ENCODE data around the gene IFITM5. TPM values are rescaled to one million over a fixed set of nuclear protein-coding genes. Genes with fewer than 3 reads are reported as not detected.
"Not testable (repeated sequence)": the region's sequence is repeated elsewhere in the genome, so short reads cannot be mapped to it uniquely, and the experiment has no call there.

The IFITM5 gene
- total RNA-seq, 3 donors from 2014 or later: not detected

- H3K9me3 ChIP-seq: no peaks in the 10 kb centered on the region
- no peak for DNase-seq (ENCODE audit: low spot score in 2 of 2)
- peaks cover 0 to 13% of the 10 kb centered on the region in 2 donors for H3K4me1 ChIP-seq
- H3K4me3 ChIP-seq: no peak overlapping the region
- no peak overlapping the region for H3K27ac ChIP-seq
- no peaks in the 10 kb centered on the region for H3K27me3 ChIP-seq
- no peaks in the 10 kb centered on the region for H3K36me3 ChIP-seq
- TF ChIP-seq POLR2A (IDR thresholded peaks at IDR 0.05) (no peak), CTCF (IDR thresholded peaks at IDR 0.05) (no peak), POLR2AphosphoS5 (IDR thresholded peaks at IDR 0.05) (no peak)
- intact Hi-C loops (cut with DNase I; ENCODE audit: low total_unique reads): no loop called here
Measured at GRCh38 chr11:330694-331357, 31.5 kb upstream of the IFITM5 start.

- H3K27ac ChIP-seq: no peak overlapping the region
- peaks cover 0 to 13% of the 10 kb centered on the region in 2 donors for H3K4me1 ChIP-seq
- DNase-seq (ENCODE audit: low spot score in 2 of 2): no peak
- H3K36me3 ChIP-seq: no peaks in the 10 kb centered on the region
- intact Hi-C loops (cut with DNase I; ENCODE audit: low total_unique reads): no loop called here
- TF ChIP-seq POLR2AphosphoS5 (IDR thresholded peaks at IDR 0.05) (no peak), POLR2A (IDR thresholded peaks at IDR 0.05) (no peak), CTCF (IDR thresholded peaks at IDR 0.05) (no peak)
- H3K9me3 ChIP-seq: no peaks in the 10 kb centered on the region
- no peak overlapping the region for H3K4me3 ChIP-seq
- no peaks in the 10 kb centered on the region for H3K27me3 ChIP-seq
Measured at GRCh38 chr11:330307-330693, 31.0 kb upstream of the IFITM5 start.

- peaks cover 0 to 13% of the 10 kb centered on the region in 2 donors for H3K4me1 ChIP-seq
- no peak for DNase-seq (ENCODE audit: low spot score in 2 of 2)
- H3K4me3 ChIP-seq: no peak overlapping the region
- no peaks in the 10 kb centered on the region for H3K36me3 ChIP-seq
- no peak overlapping the region for H3K27ac ChIP-seq
- H3K27me3 ChIP-seq: no peaks in the 10 kb centered on the region
- TF ChIP-seq POLR2AphosphoS5 (IDR thresholded peaks at IDR 0.05) (no peak), POLR2A (IDR thresholded peaks at IDR 0.05) (no peak), CTCF (IDR thresholded peaks at IDR 0.05) (no peak)
- H3K9me3 ChIP-seq: no peaks in the 10 kb centered on the region
- intact Hi-C loops (cut with DNase I; ENCODE audit: low total_unique reads): no loop called here
Measured at GRCh38 chr11:329886-330253, 30.5 kb upstream of the IFITM5 start.

- H3K4me3 ChIP-seq; H3K27me3 ChIP-seq; intact Hi-C loops (cut with DNase I; ENCODE audit: low total_unique reads); H3K27ac ChIP-seq; DNase-seq (ENCODE audit: low spot score in 2 of 2); H3K9me3 ChIP-seq; H3K36me3 ChIP-seq: not testable (repeated sequence)
- H3K4me1 ChIP-seq: peaks cover 0 to 13% of the 10 kb centered on the region in 2 donors
Measured at GRCh38 chr11:328516-329100, 29.3 kb upstream of the IFITM5 start.

GRCh38 chr11:328012-328411, 28.7 kb upstream of the IFITM5 start:
- no peak overlapping the region for H3K4me3 ChIP-seq
- no peaks in the 10 kb centered on the region for H3K27me3 ChIP-seq
- intact Hi-C loops (cut with DNase I; ENCODE audit: low total_unique reads): no loop called here
- no peaks in the 10 kb centered on the region for H3K36me3 ChIP-seq
- no peak for DNase-seq (ENCODE audit: low spot score in 2 of 2)
- TF ChIP-seq POLR2A (IDR thresholded peaks at IDR 0.05) (no peak), POLR2AphosphoS5 (IDR thresholded peaks at IDR 0.05) (no peak), CTCF (IDR thresholded peaks at IDR 0.05) (no peak)
- no peak overlapping the region for H3K27ac ChIP-seq
- peaks cover 0 to 13% of the 10 kb centered on the region in 2 donors for H3K4me1 ChIP-seq
- H3K9me3 ChIP-seq: no peaks in the 10 kb centered on the region

Measured in breast epithelium (tissue), 4 donors.